HepG2 (cell line): ENCODE results near the gene C2orf76. TPM values are rescaled to one million over a fixed set of nuclear protein-coding genes. Genes with fewer than 3 reads are reported as not detected.

Source experiments
- ATAC-seq: fragments of 200-7000 bp; cut with Tn5 transposase; 3 replicates; pipeline ENCODE4 v1.9.1; 2020; ENCODE audit warnings: mild to moderate bottlenecking, moderate library complexity
- BruUV-seq: library from RNA; stranded (reverse); fragments of 400-500 nt; replicated peaks from 2 replicates; lab custom pipeline; 2021; lab: Mats Ljungman, UMichigan
- CTCF ChIA-PET: fragments of 300-600 bp; formaldehyde crosslinking; extraction: SDS; loops from one replicate; lab custom pipeline; 2021; ENCODE audit warnings: low total read pairs, inconsistent platforms, low intra/inter-chr PET ratio; lab: Yijun Ruan, JAX
- POLR2A ChIA-PET: fragments of 350-600 bp; sonication (Branson Sonifier 250); formaldehyde crosslinking; loops from one replicate; lab custom pipeline; 2020; ENCODE audit warnings: antibody characterized with exemption, inconsistent platforms; lab: Yijun Ruan, JAX
- DNase-seq: peaks from one replicate; pipeline ENCODE4 v3.0.0-alpha.2; 2015; ENCODE audit warnings: low spot score
- FAIRE-seq: peaks from 3 replicates; lab custom pipeline; 2011; peaks lifted over from hg19 to GRCh38; lab: Jason Lieb, UNC
- H2AFZ ChIP-seq: one replicate; pipeline ENCODE4 v1.6.1; 2011; ENCODE audit warnings: low read length, inconsistent platforms
- H3K27ac ChIP-seq: fragments of 300-600 bp; 3 replicates; pipeline ENCODE4 v1.8.0; 2011; ENCODE audit warnings: mixed run types, mild to moderate bottlenecking, mixed read lengths, low read length, inconsistent platforms; ENCODE audit not compliant: insufficient read depth; ENCODE audit errors: extremely low read length
- H3K27me3 ChIP-seq, 2 experiments: fragments of 200-600 bp in 1 of 2; 2 replicates in 1 of 2; 3 replicates in 1 of 2; pipeline versions ENCODE4 v1.6.0 to v1.8.0; 2011; ENCODE audit warnings: low read length in 2 of 2, mild to moderate bottlenecking in 2 of 2, moderate library complexity in 2 of 2, inconsistent platforms in 1 of 2; ENCODE audit not compliant: insufficient read depth in 2 of 2, control insufficient read depth in 1 of 2
- H3K36me3 ChIP-seq, 2 experiments: fragments of 200-600 bp in 1 of 2; replicated peaks in 1 of 2; 2 replicates in 1 of 2; 3 replicates in 1 of 2; pipeline versions ENCODE4 v1.5.1 to v1.8.0; 2011; ENCODE audit warnings: low read length in 2 of 2, inconsistent platforms in 1 of 2; ENCODE audit not compliant: insufficient read depth in 2 of 2, control insufficient read depth in 1 of 2
- H3K4me1 ChIP-seq: 2 replicates; pipeline ENCODE4 v1.5.1; 2012; ENCODE audit warnings: low read length, inconsistent platforms; ENCODE audit not compliant: insufficient read depth
- H3K4me2 ChIP-seq: 2 replicates; pipeline ENCODE4 v1.6.0; 2011; ENCODE audit warnings: low read depth, low read length, inconsistent platforms
- H3K4me3 ChIP-seq, 3 experiments: fragments of 200-600 bp in 1 of 3; sonication (generic), shearing (Covaris generic) in 1 of 3; replicated peaks in 1 of 3; 2 replicates each; pipeline ENCODE4 v1.5.1; 2011 to 2016; ENCODE audit warnings: low read length in 3 of 3, inconsistent platforms in 2 of 3, low read depth in 2 of 3, mild to moderate bottlenecking in 2 of 3, control low read depth in 1 of 3, mixed read lengths in 1 of 3; ENCODE audit not compliant: insufficient read depth in 1 of 3
- H3K79me2 ChIP-seq: one replicate; pipeline ENCODE4 v1.6.1; 2011; ENCODE audit warnings: low read length, inconsistent platforms; ENCODE audit not compliant: insufficient read depth
- H3K9ac ChIP-seq: 2 replicates; pipeline ENCODE4 v1.6.0; 2011; ENCODE audit warnings: mild to moderate bottlenecking, low read depth, low read length, inconsistent platforms; ENCODE audit not compliant: insufficient read depth
- H3K9me3 ChIP-seq: 2 replicates; pipeline ENCODE4 v1.5.1; 2012; ENCODE audit warnings: mild to moderate bottlenecking, low read length
- H4K20me1 ChIP-seq: 2 replicates; pipeline ENCODE4 v1.6.0; 2011; ENCODE audit warnings: inconsistent platforms, mild to moderate bottlenecking, low read length, moderate library complexity; ENCODE audit not compliant: insufficient read depth
- FOXA1 ChIP-seq, 2 experiments: fragments of 450-650 bp in 1 of 2; sonication (generic) in 1 of 2; formaldehyde crosslinking in 1 of 2; IDR thresholded peaks; 2 replicates each; pipeline versions ENCODE4 v1.4.0 to v1.6.1; 2016 to 2020; ENCODE audit warnings: missing genetic modification reagents in 1 of 2
- FOXA3 ChIP-seq: IDR thresholded peaks from 2 replicates; pipeline ENCODE4 v1.6.1; 2016; ENCODE audit warnings: missing genetic modification reagents, missing compliant biosample characterization
- HNRNPK ChIP-seq: fragments of 200-400 bp; formaldehyde crosslinking; IDR thresholded peaks from 2 replicates; pipeline ENCODE4 v1.6.1; 2018; ENCODE audit warnings: low read length, low read depth, moderate library complexity, mild to moderate bottlenecking; ENCODE audit not compliant: poor library complexity, severe bottlenecking
- NFYC ChIP-seq: IDR thresholded peaks from 2 replicates; pipeline ENCODE4 v1.6.1; 2016; ENCODE audit warnings: missing genetic modification reagents, missing compliant biosample characterization
- ZBTB49 ChIP-seq: sonication (generic); formaldehyde crosslinking; IDR thresholded peaks from 2 replicates; pipeline ENCODE4 v1.4.0; 2020; ENCODE audit warnings: missing genetic modification reagents, borderline replicate concordance
- in situ Hi-C: cut with HindIII; loops from 2 replicates; pipeline ENCODE4 v1.10.0; 2017; ENCODE audit warnings: low pct_unique_long_range_greater_than_20kb; ENCODE audit not compliant: extremely low pct_ligation_motif_present
- intact Hi-C: fragments of 100-400 bp; cut with micrococcal nuclease; formaldehyde crosslinking; loops from one replicate; pipeline ENCODE4 v1.10.0; 2022; ENCODE audit not compliant: unreplicated experiment
- polyA plus RNA-seq, 8 experiments: library from polyadenylated mRNA; depleted of rRNA in 3 of 8; stranded (reverse) in 7 of 8; unstranded in 1 of 8; fragments of >200 nt; fragmentation: Illumina TruSeq in 4 of 8; extraction: Trizol in 4 of 8; gene quantifications; 2 replicates each; pipeline versions ENCODE4 v1.2.1 to v1.2.3, GENCODE V29; 2011 to 2016; ENCODE audit warnings: low read depth in 4 of 8, missing spikeins in 1 of 8, mixed read lengths in 1 of 8; ENCODE audit not compliant: insufficient read depth in 1 of 8
- total RNA-seq, 5 experiments: library from RNA; depleted of rRNA; stranded (reverse); fragments of >200 nt; fragmentation: Illumina TruSeq; extraction: Trizol; gene quantifications; 2 replicates each; pipeline ENCODE4 v1.2.3, GENCODE V29; 2016; ENCODE audit warnings: low read depth in 1 of 5

Gene C2orf76
- total and polyA plus RNA-seq, 2 of the 13 experiments (the other 11 are each of a cell fraction or from before 2014, with no cell fraction given) = 7.7 to 8.5 TPM

- no peak for DNase-seq
These were observed 14.3 kb downstream of the C2orf76 start for GRCh38 chr2:119352357-119352756.

More at GRCh38 chr2:119352357-119352756, 14.3 kb downstream of the C2orf76 start:
- in situ Hi-C loops (no loop called here), intact Hi-C loops (no loop called here)
- H3K36me3 ChIP-seq = no peaks in the 10 kb centered on the region
- H3K9me3 ChIP-seq = no peaks in the 10 kb centered on the region
- H3K4me2 ChIP-seq = no peak overlapping the region
- FAIRE-seq (no peak), ATAC-seq (no peak)
- TF ChIP-seq HNRNPK (no peak), NFYC (CRISPR knock-in tag) (peak; percentile 49), ZBTB49 (CRISPR knock-in tag) (no peak), FOXA1 (IDR thresholded peaks at IDR 0.05) (no peak), FOXA1 (CRISPR knock-in tag; IDR thresholded peaks at IDR 0.05) (peak; percentile 66), FOXA3 (peak; percentile 87)
- H3K4me1 ChIP-seq = no peaks in the 10 kb centered on the region
- POLR2A ChIA-PET = interaction anchor here (3.4 kb wide), 1 partner anchor 14 kb away, joined by 26 read pairs; the partner anchor contains the start of genes C2orf76 and DBI
- H2AFZ ChIP-seq = no peak overlapping the region
- H3K4me3 ChIP-seq = no peak overlapping the region
- no peaks in the 10 kb centered on the region for H3K79me2 ChIP-seq
- H3K27me3 ChIP-seq = no peaks in the 10 kb centered on the region
- H3K27ac ChIP-seq = no peak overlapping the region
- CTCF ChIA-PET = no interaction called here
- no peak overlapping the region for H3K9ac ChIP-seq
- H4K20me1 ChIP-seq = no peaks in the 10 kb centered on the region
- BruUV-seq = no TSS peak
